Effector CD4-positive, alpha-beta T cell (primary cell): ENCODE measurements around the gene SGMS1.

ENCODE experiments used
- DNase-seq: peaks from one replicate; pipeline ENCODE4 v3.0.0-alpha.2; 2020

Gene SGMS1

GRCh38 chr10:50605269-50605950, 18.3 kb downstream of the SGMS1 start:
- DNase-seq, result no peak

- DNase-seq, result no peak
These were observed 18.9 kb downstream of the SGMS1 start for GRCh38 chr10:50604809-50605208.

- DNase-seq, result no peak
These were observed 19.6 kb downstream of the SGMS1 start for GRCh38 chr10:50604049-50604640.

GRCh38 chr10:50603151-50603850, 20.5 kb downstream of the SGMS1 start:
- DNase-seq, result no peak

- no peak for DNase-seq
These were observed 21.8 kb downstream of the SGMS1 start for GRCh38 chr10:50601974-50602373.

- DNase-seq, result no peak
These were observed 22.8 kb downstream of the SGMS1 start for GRCh38 chr10:50600831-50601477.

GRCh38 chr10:50600286-50600685, 23.5 kb downstream of the SGMS1 start:
- no peak for DNase-seq

- no peak for DNase-seq
These were observed 26.9 kb downstream of the SGMS1 start for GRCh38 chr10:50596897-50597296.

GRCh38 chr10:50596456-50596855, 27.3 kb downstream of the SGMS1 start:
- no peak for DNase-seq

GRCh38 chr10:50595785-50596184, 28.0 kb downstream of the SGMS1 start:
- DNase-seq, result no peak

- DNase-seq, result no peak
These were observed 30.0 kb downstream of the SGMS1 start for GRCh38 chr10:50593523-50594376.

- no peak for DNase-seq
These were observed 30.8 kb downstream of the SGMS1 start for GRCh38 chr10:50592961-50593418.

GRCh38 chr10:50590935-50591334, 32.8 kb downstream of the SGMS1 start:
- DNase-seq, result no peak

GRCh38 chr10:50586740-50587088, 37.0 kb downstream of the SGMS1 start:
- no peak for DNase-seq

GRCh38 chr10:50585921-50586739, 37.6 kb downstream of the SGMS1 start:
- no peak for DNase-seq

- DNase-seq, result no peak
These were observed 40.7 kb downstream of the SGMS1 start for GRCh38 chr10:50582766-50583762.

- DNase-seq, result no peak
These were observed 41.7 kb downstream of the SGMS1 start for GRCh38 chr10:50582046-50582445.

- no peak for DNase-seq
These were observed 43.4 kb downstream of the SGMS1 start for GRCh38 chr10:50580262-50580891.

GRCh38 chr10:50579491-50580261, 44.1 kb downstream of the SGMS1 start:
- no peak for DNase-seq
